OCI-LY1 (cell line): ENCODE results near the gene ARHGAP10.

Source experiments
- H2AFZ ChIP-seq: fragments of 200-600 bp; sonication (generic), shearing (Covaris generic); 2 replicates; pipeline ENCODE4 v1.6.0; 2014; ENCODE audit warnings: antibody characterized with exemption, mild to moderate bottlenecking, low read length
- H3F3A ChIP-seq: fragments of 200-600 bp; sonication (generic), shearing (Covaris generic); 2 replicates; pipeline ENCODE4 v1.6.0; 2014; ENCODE audit warnings: mild to moderate bottlenecking, antibody characterized with exemption, low read length, moderate library complexity; ENCODE audit not compliant: insufficient read depth
- H3K27ac ChIP-seq: fragments of 200-600 bp; sonication (generic); 2 replicates; pipeline ENCODE4 v1.5.1; 2014; ENCODE audit warnings: low read length, mixed run types, mild to moderate bottlenecking, low read depth; ENCODE audit not compliant: poor library complexity, severe bottlenecking
- H3K27me3 ChIP-seq: fragments of 200-600 bp; sonication (generic); 2 replicates; pipeline ENCODE4 v1.6.0; 2014; ENCODE audit warnings: antibody characterized with exemption, mild to moderate bottlenecking, low read length, moderate library complexity; ENCODE audit not compliant: insufficient read depth
- H3K36me3 ChIP-seq: fragments of 200-600 bp; sonication (generic); 2 replicates; pipeline ENCODE4 v1.6.1; 2014; ENCODE audit warnings: mild to moderate bottlenecking, antibody characterized with exemption, low read length, moderate library complexity, mixed read lengths; ENCODE audit not compliant: insufficient read depth
- H3K4me1 ChIP-seq: fragments of 200-600 bp; sonication (generic); 2 replicates; pipeline ENCODE4 v1.5.1; 2014; ENCODE audit warnings: mild to moderate bottlenecking, low read length, moderate library complexity; ENCODE audit not compliant: insufficient read depth, severe bottlenecking
- H3K4me2 ChIP-seq: fragments of 200-600 bp; sonication (generic), shearing (Covaris generic); 2 replicates; pipeline ENCODE4 v1.6.1; 2014; ENCODE audit warnings: low read length
- H3K4me3 ChIP-seq: fragments of 200-600 bp; sonication (generic); 2 replicates; pipeline ENCODE4 v1.5.1; 2014; ENCODE audit warnings: low read length, low read depth, mild to moderate bottlenecking, mixed read lengths; ENCODE audit not compliant: poor library complexity, severe bottlenecking
- H3K79me2 ChIP-seq: fragments of 200-600 bp; shearing (Covaris generic); 2 replicates; pipeline ENCODE4 v1.6.1; 2016; ENCODE audit warnings: mixed run types, low read length, mixed read lengths; ENCODE audit not compliant: insufficient read depth
- H3K9ac ChIP-seq: fragments of 200-600 bp; sonication (generic), shearing (Covaris generic); 2 replicates; pipeline ENCODE4 v1.6.1; 2014; ENCODE audit warnings: mild to moderate bottlenecking, low read length, mixed read lengths
- H3K9me2 ChIP-seq: fragments of 200-600 bp; sonication (generic), shearing (Covaris generic); 2 replicates; pipeline ENCODE4 v1.6.1; 2014; ENCODE audit warnings: low read depth, mild to moderate bottlenecking, low read length, mixed read lengths
- H3K9me3 ChIP-seq: fragments of 200-600 bp; shearing (Covaris generic); 2 replicates; pipeline ENCODE4 v1.6.1; 2014; ENCODE audit warnings: low read length, mixed read lengths
- H4K20me1 ChIP-seq: fragments of 200-600 bp; sonication (generic), shearing (Covaris generic); 2 replicates; pipeline ENCODE4 v1.6.0; 2016; ENCODE audit warnings: mild to moderate bottlenecking, low read length; ENCODE audit not compliant: insufficient read depth
- EZH2 ChIP-seq: fragments of 200-600 bp; sonication (generic), shearing (Covaris generic); IDR thresholded peaks from 2 replicates; pipeline ENCODE4 v1.8.0; 2017; ENCODE audit warnings: borderline replicate concordance, mixed run types, mild to moderate bottlenecking, antibody characterized with exemption, low read length, moderate library complexity, mixed read lengths
- TF ChIP-seq, protein P1 (sequence below): fragments of 200-600 bp; sonication (generic), shearing (Covaris generic); IDR thresholded peaks from 2 replicates; pipeline ENCODE4 v1.5.1; 2017; ENCODE audit warnings: mild to moderate bottlenecking, antibody characterized with exemption, low read length, moderate library complexity, mixed read lengths

Gene ARHGAP10

DNA sequence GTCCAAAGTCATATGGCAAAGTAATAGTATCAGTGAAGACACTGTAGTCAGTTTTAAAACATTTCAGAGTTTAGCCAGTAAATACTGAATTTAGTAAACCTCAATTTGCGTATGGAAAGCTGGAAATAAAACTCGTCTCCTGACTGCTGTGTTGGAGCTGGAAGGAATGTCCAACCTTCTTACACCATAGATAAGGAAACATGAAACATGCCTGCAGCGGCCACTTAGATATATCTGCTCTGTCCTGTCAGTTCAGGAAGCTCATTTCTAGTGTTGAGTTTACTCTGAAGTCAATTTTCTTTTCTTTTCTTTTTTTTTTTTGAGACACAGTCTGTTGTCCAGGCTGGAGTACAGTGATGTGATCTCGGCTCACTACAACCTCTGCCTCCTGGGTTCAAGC is 21.2 kb downstream of the ARHGAP10 start:
- Histone ChIP-seq H3K4me2 (no peak overlapping the region), H3K27me3 (no peaks in the 10 kb centered on the region), H3K27ac (no peak overlapping the region), H3K79me2 (no peaks in the 10 kb centered on the region), H2AFZ (no peak overlapping the region), H3K9ac (no peak overlapping the region), H3K36me3 (no peaks in the 10 kb centered on the region), H3K9me2 (no peaks in the 10 kb centered on the region), H4K20me1 (no peaks in the 10 kb centered on the region), H3K4me1 (no peaks in the 10 kb centered on the region), H3K4me3 (no peak overlapping the region), H3K9me3 (no peaks in the 10 kb centered on the region), H3F3A (no peaks in the 10 kb centered on the region)
- no peak for TF ChIP-seq EZH2
- TF ChIP-seq, protein P1, sequence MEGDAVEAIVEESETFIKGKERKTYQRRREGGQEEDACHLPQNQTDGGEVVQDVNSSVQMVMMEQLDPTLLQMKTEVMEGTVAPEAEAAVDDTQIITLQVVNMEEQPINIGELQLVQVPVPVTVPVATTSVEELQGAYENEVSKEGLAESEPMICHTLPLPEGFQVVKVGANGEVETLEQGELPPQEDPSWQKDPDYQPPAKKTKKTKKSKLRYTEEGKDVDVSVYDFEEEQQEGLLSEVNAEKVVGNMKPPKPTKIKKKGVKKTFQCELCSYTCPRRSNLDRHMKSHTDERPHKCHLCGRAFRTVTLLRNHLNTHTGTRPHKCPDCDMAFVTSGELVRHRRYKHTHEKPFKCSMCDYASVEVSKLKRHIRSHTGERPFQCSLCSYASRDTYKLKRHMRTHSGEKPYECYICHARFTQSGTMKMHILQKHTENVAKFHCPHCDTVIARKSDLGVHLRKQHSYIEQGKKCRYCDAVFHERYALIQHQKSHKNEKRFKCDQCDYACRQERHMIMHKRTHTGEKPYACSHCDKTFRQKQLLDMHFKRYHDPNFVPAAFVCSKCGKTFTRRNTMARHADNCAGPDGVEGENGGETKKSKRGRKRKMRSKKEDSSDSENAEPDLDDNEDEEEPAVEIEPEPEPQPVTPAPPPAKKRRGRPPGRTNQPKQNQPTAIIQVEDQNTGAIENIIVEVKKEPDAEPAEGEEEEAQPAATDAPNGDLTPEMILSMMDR, result no peak

DNA sequence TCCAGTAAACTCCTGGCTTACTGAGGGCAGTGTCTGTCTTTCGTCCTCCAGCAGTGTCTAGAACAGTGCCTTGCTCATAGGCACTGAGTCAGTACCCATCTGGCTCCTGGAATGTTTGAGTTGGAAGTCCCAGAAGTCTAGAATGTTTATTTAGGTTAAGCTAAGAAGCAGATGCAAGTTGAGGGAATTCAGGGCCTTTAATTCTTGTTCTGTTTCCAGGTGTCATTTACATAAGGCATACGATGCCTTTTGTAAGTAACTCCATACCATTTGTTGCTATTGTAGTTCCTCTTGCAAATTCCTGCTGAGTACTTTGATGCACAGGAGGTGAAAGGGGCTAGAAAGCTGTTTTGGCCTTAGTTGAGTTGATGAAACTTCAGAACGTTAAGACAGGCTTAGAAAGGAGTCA is 22.2 kb downstream of the ARHGAP10 start:
- no peak overlapping the region for H2AFZ ChIP-seq
- no peak overlapping the region for H3K4me2 ChIP-seq
- H3K4me1 ChIP-seq, result no peaks in the 10 kb centered on the region
- H3K27me3 ChIP-seq, result no peaks in the 10 kb centered on the region
- H4K20me1 ChIP-seq, result no peaks in the 10 kb centered on the region
- no peak overlapping the region for H3K4me3 ChIP-seq
- TF ChIP-seq, protein P1, result no peak
- TF ChIP-seq EZH2, result no peak
- H3K9ac ChIP-seq, result no peak overlapping the region
- no peaks in the 10 kb centered on the region for H3K79me2 ChIP-seq
- no peaks in the 10 kb centered on the region for H3K9me3 ChIP-seq
- no peaks in the 10 kb centered on the region for H3K9me2 ChIP-seq
- H3F3A ChIP-seq, result no peaks in the 10 kb centered on the region
- H3K36me3 ChIP-seq, result no peaks in the 10 kb centered on the region
- H3K27ac ChIP-seq, result no peak overlapping the region

DNA sequence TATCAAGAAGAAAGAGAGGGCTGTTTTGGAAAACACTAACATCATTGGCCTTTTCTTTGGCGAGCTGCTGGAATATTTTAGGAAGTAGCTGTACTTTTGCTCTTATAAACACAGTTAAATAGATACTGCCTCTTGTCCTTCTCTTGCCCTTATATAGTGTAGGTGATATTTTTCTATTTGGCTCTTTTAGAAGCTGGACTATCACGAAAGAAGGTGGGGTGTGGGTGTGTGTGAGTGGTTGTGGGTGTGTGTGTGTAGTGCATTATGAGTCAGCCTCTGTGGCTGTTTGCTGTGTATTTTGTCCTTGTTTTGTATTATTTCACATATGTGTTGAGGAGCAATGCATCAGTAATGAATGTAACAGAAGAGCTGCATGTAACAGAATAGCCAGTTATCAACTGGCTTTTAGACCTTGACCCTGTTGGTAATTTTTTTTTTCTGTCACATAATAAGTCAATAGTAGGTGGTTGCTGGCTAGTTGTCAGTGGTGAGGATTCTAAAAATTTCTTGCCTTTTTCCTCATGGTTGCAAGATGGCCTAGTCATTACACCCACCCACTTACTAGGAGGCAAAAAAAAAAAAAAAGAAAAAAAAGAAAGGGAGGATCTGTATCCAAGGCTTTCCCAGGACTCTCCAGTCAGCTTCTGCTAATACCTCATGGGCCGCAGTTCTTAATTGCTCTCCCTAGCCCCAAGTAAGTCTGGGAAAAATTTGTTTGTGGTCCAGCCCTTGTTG is 23.8 kb downstream of the ARHGAP10 start:
- no peaks in the 10 kb centered on the region for H3K4me1 ChIP-seq
- H3K27me3 ChIP-seq, result no peaks in the 10 kb centered on the region
- H3K4me2 ChIP-seq, result no peak overlapping the region
- H3K79me2 ChIP-seq, result no peaks in the 10 kb centered on the region
- no peak overlapping the region for H3K4me3 ChIP-seq
- no peak overlapping the region for H3K27ac ChIP-seq
- no peaks in the 10 kb centered on the region for H3K36me3 ChIP-seq
- H3K9me3 ChIP-seq, result no peaks in the 10 kb centered on the region
- H4K20me1 ChIP-seq, result no peaks in the 10 kb centered on the region
- no peaks in the 10 kb centered on the region for H3K9me2 ChIP-seq
- H3F3A ChIP-seq, result no peaks in the 10 kb centered on the region
- TF ChIP-seq, protein P1, result no peak
- TF ChIP-seq EZH2, result no peak
- no peak overlapping the region for H3K9ac ChIP-seq
- no peak overlapping the region for H2AFZ ChIP-seq
